Activated naive CD4-positive, alpha-beta T cell treated with anti-CD3 and anti-CD28 coated beads, Interleukin-2, amount 50 U/mL, for 24 hours (primary cell): ENCODE measurements around the gene PLA2G1B.

Experiments used
- H3K27ac Mint-ChIP-seq: one replicate; pipeline ENCODE4 v1.8.0; 2021; ENCODE audit warnings: mild to moderate bottlenecking, mixed read lengths
- H3K27me3 Mint-ChIP-seq: one replicate; pipeline ENCODE4 v1.8.0; 2021; ENCODE audit warnings: mixed read lengths
- H3K36me3 Mint-ChIP-seq: one replicate; pipeline ENCODE4 v1.8.0; 2021; ENCODE audit warnings: mixed read lengths
- H3K4me1 Mint-ChIP-seq: one replicate; pipeline ENCODE4 v1.8.0; 2021; ENCODE audit warnings: mixed read lengths
- H3K4me3 Mint-ChIP-seq: one replicate; pipeline ENCODE4 v1.8.0; 2021; ENCODE audit warnings: mild to moderate bottlenecking, mixed read lengths
- H3K9me3 Mint-ChIP-seq: one replicate; pipeline ENCODE4 v1.8.0; 2021; ENCODE audit warnings: mixed read lengths

PLA2G1B gene

DNA sequence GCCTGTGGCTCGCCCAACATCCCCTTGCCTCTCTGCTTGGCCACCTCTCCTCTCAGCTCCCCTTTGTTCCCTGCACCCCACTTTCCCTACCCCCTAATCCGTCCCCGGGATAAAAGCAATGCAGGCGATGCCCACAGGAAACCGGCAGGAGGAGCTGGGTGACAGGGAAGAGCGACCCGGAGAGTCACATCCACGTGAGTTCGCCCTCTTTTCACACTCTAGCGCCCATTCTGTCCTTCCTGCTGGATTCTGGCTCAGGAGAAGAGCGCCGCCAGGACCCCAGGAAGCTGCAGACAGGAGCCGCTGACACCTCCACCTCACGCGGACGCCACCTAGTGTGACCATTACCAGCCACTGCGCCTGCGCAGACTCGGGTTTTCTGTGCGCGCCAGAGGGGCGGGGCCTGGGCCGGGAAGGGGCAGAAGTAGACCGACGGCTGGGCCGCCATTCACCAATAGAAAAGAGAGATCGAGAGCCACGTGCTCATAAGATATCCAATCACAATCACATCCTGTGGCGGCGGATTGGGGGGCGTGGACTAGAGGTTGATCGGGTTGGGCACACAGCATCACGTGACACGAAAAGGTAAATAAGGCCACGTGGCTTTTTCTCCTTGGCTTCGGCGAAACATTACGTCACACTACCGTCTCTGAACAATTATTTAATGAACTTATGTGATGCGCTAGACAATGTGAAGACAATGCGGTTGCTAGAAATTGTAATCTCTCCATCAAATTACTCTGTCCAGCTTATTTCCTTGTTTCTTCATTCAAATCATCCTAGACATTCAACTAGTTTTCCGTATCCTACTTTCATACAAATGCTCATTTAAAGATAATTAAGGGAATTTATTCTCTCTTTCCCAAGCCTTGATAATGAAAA is 10.1 kb downstream of the PLA2G1B start:
- Mint-ChIP-seq H3K27me3 (no peaks in the 10 kb centered on the region), H3K36me3 (no peaks in the 10 kb centered on the region), H3K9me3 (no peaks in the 10 kb centered on the region), H3K4me3 (peak overlapping the region; percentile 92), H3K4me1 (peaks cover 15% of the 10 kb centered on the region), H3K27ac (peak overlapping the region; percentile 97)

DNA sequence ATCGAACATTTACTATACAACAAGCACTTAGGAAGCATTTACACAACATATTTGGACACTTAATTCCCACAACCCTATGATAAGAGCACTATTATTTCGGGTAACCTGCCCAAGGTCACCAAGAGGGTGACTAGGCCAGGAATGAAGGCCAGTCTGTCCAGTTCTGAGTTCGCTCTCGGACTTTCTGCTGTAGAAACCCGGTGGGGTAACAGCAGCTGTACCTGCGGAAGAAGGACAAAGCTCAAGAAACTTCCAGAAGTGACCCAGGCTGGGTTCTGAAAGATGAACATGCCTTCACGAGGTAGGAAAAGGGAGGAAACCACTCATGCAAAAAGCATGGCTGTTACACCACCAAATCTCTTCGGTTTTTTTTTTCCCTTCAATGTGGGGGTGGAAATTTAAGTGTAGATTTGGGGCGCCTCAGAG is 10.8 kb downstream of the PLA2G1B start:
- H3K9me3 Mint-ChIP-seq, result no peaks in the 10 kb centered on the region
- H3K4me3 Mint-ChIP-seq, result peak overlapping the region; percentile 92
- H3K36me3 Mint-ChIP-seq, result no peaks in the 10 kb centered on the region
- no peaks in the 10 kb centered on the region for H3K27me3 Mint-ChIP-seq
- peak overlapping the region; percentile 97 for H3K27ac Mint-ChIP-seq
- H3K4me1 Mint-ChIP-seq, result peaks cover 15% of the 10 kb centered on the region

GRCh38 chr12:120314220-120314619 is 13.4 kb downstream of the PLA2G1B start:
- Mint-ChIP-seq H3K36me3 (no peaks in the 10 kb centered on the region), H3K4me3 (no peak overlapping the region), H3K27me3 (no peaks in the 10 kb centered on the region), H3K9me3 (no peaks in the 10 kb centered on the region), H3K4me1 (peaks cover 15% of the 10 kb centered on the region), H3K27ac (no peak overlapping the region)

DNA sequence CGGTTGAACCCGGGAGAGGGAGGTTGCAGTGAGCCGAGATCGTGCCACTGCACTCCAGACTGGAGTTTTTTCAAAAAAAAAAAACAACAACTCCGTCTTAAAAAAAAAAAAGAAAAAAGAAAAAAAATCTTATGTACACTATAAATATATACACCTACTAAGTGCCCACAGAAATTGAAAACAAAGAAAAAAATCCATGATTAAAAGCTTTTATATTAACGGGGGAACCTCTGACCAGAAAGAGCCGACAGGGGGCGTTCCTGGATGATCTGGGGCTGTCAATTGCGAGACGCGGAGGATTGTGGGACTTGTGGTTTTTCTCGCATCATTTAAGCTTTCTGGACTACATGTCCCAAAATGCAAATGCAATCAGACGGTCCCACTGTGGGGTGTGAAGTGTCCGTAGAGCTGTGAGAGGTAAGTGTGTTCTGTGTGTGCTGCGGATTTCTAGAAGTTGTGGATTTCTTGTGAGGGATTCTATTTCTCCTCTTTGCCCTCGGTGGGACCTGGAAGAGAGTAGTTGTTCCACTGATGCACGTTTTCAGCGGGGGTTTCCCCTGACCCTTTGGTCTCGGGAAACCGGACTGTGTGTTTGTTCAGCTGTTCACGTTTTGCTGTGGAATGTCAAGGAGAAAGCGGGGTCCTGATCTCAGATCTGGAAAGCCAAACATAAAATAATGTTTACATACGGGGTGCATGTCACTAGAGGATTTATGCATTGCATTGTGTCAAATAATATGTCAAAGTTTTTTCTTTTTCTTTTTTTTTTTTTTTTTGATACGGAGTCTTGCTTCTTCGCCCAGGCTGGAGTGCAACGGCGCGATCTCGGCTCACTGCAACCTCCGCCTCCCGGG is 25.4 kb downstream of the PLA2G1B start, which contains the start of gene SIRT4:
TSS of gene SIRT4 (plus strand) at position 360 of the 854 bp plus-strand sequence. CDS start 1,241 bp downstream, outside the sequence.
- Mint-ChIP-seq H3K4me1 (peaks cover 9% of the 10 kb centered on the region), H3K4me3 (peak within 1 kb of the TSS; percentile 95), H3K36me3 (no peaks in the 10 kb centered on the region), H3K9me3 (no peaks in the 10 kb centered on the region), H3K27me3 (no peaks in the 10 kb centered on the region), H3K27ac (peak within 1 kb of the TSS; percentile 91)

GRCh38 chr12:120292661-120293531 is 34.7 kb downstream of the PLA2G1B start, which contains the start of gene RNU4-1:
TSS of gene RNU4-1 (minus strand) at chr12:120293237.
- no peaks in the 10 kb centered on the region for H3K36me3 Mint-ChIP-seq
- H3K9me3 Mint-ChIP-seq, result no peaks in the 10 kb centered on the region
- no peak within 1 kb of the TSS for H3K4me3 Mint-ChIP-seq
- no peaks in the 10 kb centered on the region for H3K27me3 Mint-ChIP-seq
- H3K27ac Mint-ChIP-seq, result no peak within 1 kb of the TSS
- peaks cover 11% of the 10 kb centered on the region for H3K4me1 Mint-ChIP-seq

DNA sequence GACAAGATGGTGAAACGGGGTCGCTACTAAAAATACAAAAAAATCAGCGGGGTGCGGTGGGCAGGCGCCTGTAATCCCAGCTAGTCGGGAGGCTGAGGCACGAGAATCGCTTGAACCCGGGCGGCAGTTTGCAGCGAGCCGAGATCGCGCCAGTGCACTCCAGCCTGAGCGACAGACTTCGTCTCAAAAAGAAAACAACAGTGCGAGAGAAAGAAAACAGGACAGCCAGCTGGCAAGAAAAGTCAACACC is 35.2 kb downstream of the PLA2G1B start:
- H3K27me3 Mint-ChIP-seq, result no peaks in the 10 kb centered on the region
- H3K4me3 Mint-ChIP-seq, result no peak overlapping the region
- H3K9me3 Mint-ChIP-seq, result no peaks in the 10 kb centered on the region
- peaks cover 11% of the 10 kb centered on the region for H3K4me1 Mint-ChIP-seq
- H3K36me3 Mint-ChIP-seq, result no peaks in the 10 kb centered on the region
- H3K27ac Mint-ChIP-seq, result no peak overlapping the region

DNA sequence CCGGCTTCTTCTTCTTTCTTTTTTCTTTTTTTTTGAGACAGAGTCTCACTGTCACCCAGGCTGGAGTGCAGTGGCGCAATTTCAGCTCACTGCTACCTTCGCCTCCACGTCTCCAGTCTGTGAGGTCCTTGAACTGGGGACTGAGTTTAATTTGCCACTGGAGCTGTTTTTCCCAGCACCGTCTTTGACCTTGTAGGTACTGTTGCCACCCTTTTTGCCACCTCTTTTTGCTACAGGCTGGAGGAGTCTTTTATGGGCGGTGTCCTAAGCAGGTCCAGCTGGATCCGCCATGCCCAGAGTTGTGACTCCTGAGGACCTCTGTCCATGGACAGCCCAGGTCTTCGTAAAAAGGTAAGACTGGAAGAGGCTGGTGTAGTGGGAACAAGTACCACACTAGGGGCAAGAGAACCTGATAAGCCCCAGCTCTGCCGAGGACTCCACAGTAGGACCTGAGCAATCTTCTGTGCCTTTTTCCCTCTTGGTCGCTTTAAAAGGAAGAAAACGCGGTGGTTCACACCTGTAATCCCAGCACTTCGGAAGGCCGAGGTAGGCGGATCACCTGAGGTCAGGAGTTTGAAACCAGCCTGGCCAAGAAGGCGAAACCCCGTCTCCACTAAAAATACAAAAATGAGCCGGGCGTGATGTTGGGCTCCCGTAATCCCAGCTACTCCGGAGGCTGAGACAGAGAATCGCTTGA is 36.8 kb downstream of the PLA2G1B start:
- H3K27me3 Mint-ChIP-seq, result no peaks in the 10 kb centered on the region
- no peaks in the 10 kb centered on the region for H3K9me3 Mint-ChIP-seq
- no peaks in the 10 kb centered on the region for H3K36me3 Mint-ChIP-seq
- peak overlapping the region; percentile 46 for H3K27ac Mint-ChIP-seq
- H3K4me3 Mint-ChIP-seq, result peak overlapping the region; percentile 49
- H3K4me1 Mint-ChIP-seq, result peaks cover 11% of the 10 kb centered on the region

GRCh38 chr12:120287491-120287890 is 40.1 kb downstream of the PLA2G1B start:
- H3K4me1 Mint-ChIP-seq, result peaks cover 11% of the 10 kb centered on the region
- no peaks in the 10 kb centered on the region for H3K36me3 Mint-ChIP-seq
- H3K27ac Mint-ChIP-seq, result no peak overlapping the region
- no peaks in the 10 kb centered on the region for H3K27me3 Mint-ChIP-seq
- H3K4me3 Mint-ChIP-seq, result no peak overlapping the region
- no peaks in the 10 kb centered on the region for H3K9me3 Mint-ChIP-seq

DNA sequence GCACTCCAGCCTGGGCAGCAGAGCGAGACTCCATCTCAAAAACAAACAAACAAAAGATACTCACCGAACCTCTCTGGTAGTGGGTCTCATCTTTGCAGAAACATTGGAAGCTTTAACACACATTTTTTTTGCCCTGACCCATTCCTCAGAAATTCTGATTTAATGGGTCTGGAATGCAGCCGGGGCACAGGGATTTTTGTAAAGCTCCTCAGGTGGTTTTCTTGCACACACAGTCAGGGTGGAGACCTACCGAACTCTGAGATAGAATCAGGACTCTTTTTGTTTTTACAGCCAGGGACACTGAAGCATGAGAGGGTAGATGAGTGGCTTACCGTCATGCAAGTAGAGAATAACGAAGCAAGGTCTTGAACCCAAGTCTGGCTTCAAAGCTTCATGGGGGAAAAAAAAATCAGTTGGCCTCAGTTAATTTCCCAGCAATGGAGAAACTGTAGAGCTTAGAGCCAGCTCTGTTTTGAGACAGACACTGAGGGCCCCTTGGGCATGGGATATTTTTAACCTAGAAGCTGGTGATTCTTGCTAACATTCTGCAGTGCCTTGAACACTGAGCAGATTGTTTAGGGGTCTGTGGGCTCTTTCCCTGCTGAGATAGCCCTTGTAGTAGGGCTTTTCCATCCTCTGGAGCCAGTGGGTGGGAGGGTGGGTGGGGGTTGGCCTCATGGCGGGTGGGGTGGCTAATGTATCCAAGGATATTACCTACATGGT is 40.6 kb downstream of the PLA2G1B start:
- Mint-ChIP-seq H3K27me3 (no peaks in the 10 kb centered on the region), H3K4me3 (no peak overlapping the region), H3K9me3 (no peaks in the 10 kb centered on the region), H3K4me1 (peaks cover 11% of the 10 kb centered on the region), H3K27ac (no peak overlapping the region), H3K36me3 (no peaks in the 10 kb centered on the region)

DNA sequence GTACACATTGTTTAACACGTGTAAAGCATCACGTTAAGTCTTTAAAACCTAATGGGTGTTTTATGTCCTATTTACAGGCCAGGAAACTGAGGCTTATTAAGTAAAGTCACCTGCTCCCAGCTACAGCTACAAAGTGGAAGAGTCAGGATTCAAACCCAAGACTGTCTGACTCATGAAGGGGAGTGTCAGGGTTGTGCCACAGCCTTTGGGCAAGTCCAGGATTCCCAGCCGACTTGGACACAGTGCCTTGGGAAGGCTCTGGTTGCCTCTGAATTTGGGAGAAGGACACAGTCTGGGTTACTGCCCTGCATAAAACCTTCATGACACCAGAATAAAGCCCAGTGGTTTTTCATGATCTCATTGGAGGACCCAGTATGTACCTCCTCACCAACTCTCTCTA is 43.2 kb downstream of the PLA2G1B start:
- H3K36me3 Mint-ChIP-seq, result no peaks in the 10 kb centered on the region
- H3K9me3 Mint-ChIP-seq, result no peaks in the 10 kb centered on the region
- no peak overlapping the region for H3K27ac Mint-ChIP-seq
- no peaks in the 10 kb centered on the region for H3K4me1 Mint-ChIP-seq
- H3K27me3 Mint-ChIP-seq, result no peaks in the 10 kb centered on the region
- no peak overlapping the region for H3K4me3 Mint-ChIP-seq

DNA sequence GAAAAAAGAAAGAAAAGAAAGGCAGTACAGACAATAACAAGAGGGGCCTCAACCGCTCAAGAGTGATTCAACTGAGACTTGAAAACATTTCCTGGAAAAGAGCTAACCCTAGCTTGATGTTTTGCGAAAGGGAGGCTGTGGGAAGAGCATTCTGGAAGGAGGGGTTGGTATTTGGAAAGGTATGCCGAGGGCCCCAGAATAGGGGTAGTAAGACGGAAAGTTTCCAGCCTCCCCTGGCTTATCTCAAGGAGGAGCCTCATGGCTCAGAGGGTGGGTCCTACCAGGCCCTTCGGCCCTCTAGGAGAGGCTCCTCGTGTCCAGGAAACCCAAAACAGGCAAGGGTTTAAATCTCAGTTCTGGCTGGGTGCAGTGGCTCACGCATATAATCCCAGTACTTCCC is 44.3 kb downstream of the PLA2G1B start:
- no peak overlapping the region for H3K27ac Mint-ChIP-seq

GRCh38 chr12:120278137-120279069 is 49.2 kb downstream of the PLA2G1B start:
- H3K36me3 Mint-ChIP-seq, result no peaks in the 10 kb centered on the region
- no peaks in the 10 kb centered on the region for H3K4me1 Mint-ChIP-seq
- H3K27me3 Mint-ChIP-seq, result no peaks in the 10 kb centered on the region
- H3K27ac Mint-ChIP-seq, result no peak overlapping the region
- no peak overlapping the region for H3K4me3 Mint-ChIP-seq
- no peaks in the 10 kb centered on the region for H3K9me3 Mint-ChIP-seq

More for the DNA sequence above, 44.3 kb downstream of the PLA2G1B start:
- Mint-ChIP-seq H3K4me1 (no peaks in the 10 kb centered on the region), H3K9me3 (no peaks in the 10 kb centered on the region), H3K27me3 (no peaks in the 10 kb centered on the region), H3K4me3 (no peak overlapping the region), H3K36me3 (no peaks in the 10 kb centered on the region)

- Mint-ChIP-seq H3K27me3 (no peaks in the 10 kb centered on the region), H3K9me3 (no peaks in the 10 kb centered on the region), H3K36me3 (no peaks in the 10 kb centered on the region), H3K4me1 (no peaks in the 10 kb centered on the region), H3K27ac (no peak overlapping the region), H3K4me3 (no peak overlapping the region)
Measured at GRCh38 chr12:120276734-120277133, 50.8 kb downstream of the PLA2G1B start.
